Vagina (tissue), 2 donors: ENCODE measurements around the gene OR4E2.

Source experiments
- CTCF ChIP-seq, 3 experiments: fragments of 450-650 bp in 2 of 3; fragments of 200-600 bp in 1 of 3; sonication (generic) in 1 of 3; IDR thresholded peaks; one replicate each; pipeline ENCODE4 v1.5.1; 2017 to 2019; ENCODE audit warnings: antibody characterized with exemption in 3 of 3, mild to moderate bottlenecking in 2 of 3, moderate library complexity in 2 of 3
- POLR2A ChIP-seq, 2 donors: fragments of 450-650 bp; IDR thresholded peaks; one replicate each; pipeline ENCODE4 v1.6.1; 2017; ENCODE audit warnings: antibody characterized with exemption in 2 of 2, mild to moderate bottlenecking in 2 of 2, moderate library complexity in 2 of 2
- POLR2AphosphoS5 ChIP-seq, 2 donors: sonication (generic); formaldehyde crosslinking; IDR thresholded peaks; one replicate each; pipeline ENCODE4 v1.9.0; 2017; ENCODE audit warnings: antibody characterized with exemption in 2 of 2, mild to moderate bottlenecking in 2 of 2, low read depth in 1 of 2; ENCODE audit not compliant: insufficient read depth in 1 of 2

DNA sequence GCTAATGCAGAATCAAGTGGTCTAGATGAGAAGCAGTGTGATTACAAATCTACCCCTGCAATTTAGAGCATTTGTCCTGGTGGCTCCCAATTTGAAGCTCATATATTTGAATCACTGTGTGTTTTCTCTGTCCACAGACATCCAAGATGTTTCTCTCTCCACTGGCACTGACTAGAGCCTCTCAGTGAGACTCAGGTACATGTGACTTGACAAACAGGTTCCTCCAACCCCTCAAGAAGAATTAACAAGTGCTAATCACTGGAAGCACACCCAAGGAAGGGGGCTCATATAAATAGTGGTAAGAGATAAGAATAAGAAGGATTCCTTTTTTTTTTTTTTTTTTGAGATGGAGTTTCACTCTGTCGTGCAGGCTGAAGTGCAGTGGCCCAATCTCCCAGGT is 39.4 kb upstream of the OR4E2 start:
- TF ChIP-seq CTCF (IDR thresholded peaks at IDR 0.05): no peak
- TF ChIP-seq POLR2A (IDR thresholded peaks at IDR 0.05): no peak
- TF ChIP-seq POLR2AphosphoS5 (IDR thresholded peaks at IDR 0.05; ENCODE audit: insufficient read depth in 1 of 2, low read depth in 1 of 2): no peak
